ENCODE data around the gene CCBE1.

The CCBE1 gene

DNA sequence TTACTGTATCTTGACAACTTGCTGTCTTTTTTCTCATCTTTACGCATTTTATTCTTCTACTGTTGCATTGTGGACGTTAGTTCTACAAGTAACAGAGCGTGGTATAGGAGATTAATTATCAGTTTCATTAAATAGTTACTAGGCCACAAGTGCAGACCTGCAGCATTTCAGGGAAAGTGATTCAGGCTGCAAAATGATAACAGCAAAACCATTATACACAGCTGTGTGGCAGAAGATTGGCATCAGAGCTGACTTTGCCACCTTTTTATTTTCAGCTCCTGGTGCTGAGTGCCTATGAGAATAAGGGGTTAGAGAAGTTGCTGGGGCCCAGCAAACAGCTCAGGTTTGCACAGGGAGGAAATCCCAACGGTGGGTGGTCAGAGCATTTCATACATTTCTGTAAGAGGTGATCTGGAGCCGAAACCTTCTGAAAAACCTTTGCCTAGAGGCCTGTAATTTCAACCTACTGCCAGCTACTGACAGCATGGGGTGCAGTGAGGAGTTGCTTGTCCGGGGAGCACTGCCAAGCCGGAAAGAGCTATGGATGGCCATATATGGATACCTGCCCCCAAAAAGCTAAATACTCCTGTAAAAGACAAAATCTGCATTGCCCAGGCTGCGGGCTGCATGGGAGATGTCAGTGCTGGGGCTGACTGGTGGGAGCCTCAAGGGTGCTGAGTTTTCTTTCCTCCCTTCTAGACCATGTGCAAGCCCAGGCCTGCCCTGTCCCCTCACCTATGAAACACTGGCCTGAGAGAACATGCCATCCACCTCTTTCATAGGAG, 2.7 kb upstream of the CCBE1 start:
- TF ChIP-seq SIN3A (IDR thresholded peaks at IDR 0.05; ENCODE audit: borderline replicate concordance, insufficient read depth, low read length) (no peak), TAF1 (IDR thresholded peaks at IDR 0.05; ENCODE audit: borderline replicate concordance, insufficient read depth, low read length) (no peak)
- TF ChIP-seq, protein P1, sequence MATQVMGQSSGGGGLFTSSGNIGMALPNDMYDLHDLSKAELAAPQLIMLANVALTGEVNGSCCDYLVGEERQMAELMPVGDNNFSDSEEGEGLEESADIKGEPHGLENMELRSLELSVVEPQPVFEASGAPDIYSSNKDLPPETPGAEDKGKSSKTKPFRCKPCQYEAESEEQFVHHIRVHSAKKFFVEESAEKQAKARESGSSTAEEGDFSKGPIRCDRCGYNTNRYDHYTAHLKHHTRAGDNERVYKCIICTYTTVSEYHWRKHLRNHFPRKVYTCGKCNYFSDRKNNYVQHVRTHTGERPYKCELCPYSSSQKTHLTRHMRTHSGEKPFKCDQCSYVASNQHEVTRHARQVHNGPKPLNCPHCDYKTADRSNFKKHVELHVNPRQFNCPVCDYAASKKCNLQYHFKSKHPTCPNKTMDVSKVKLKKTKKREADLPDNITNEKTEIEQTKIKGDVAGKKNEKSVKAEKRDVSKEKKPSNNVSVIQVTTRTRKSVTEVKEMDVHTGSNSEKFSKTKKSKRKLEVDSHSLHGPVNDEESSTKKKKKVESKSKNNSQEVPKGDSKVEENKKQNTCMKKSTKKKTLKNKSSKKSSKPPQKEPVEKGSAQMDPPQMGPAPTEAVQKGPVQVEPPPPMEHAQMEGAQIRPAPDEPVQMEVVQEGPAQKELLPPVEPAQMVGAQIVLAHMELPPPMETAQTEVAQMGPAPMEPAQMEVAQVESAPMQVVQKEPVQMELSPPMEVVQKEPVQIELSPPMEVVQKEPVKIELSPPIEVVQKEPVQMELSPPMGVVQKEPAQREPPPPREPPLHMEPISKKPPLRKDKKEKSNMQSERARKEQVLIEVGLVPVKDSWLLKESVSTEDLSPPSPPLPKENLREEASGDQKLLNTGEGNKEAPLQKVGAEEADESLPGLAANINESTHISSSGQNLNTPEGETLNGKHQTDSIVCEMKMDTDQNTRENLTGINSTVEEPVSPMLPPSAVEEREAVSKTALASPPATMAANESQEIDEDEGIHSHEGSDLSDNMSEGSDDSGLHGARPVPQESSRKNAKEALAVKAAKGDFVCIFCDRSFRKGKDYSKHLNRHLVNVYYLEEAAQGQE (IDR thresholded peaks at IDR 0.05; ENCODE audit: insufficient read depth in 1 of 2, low read depth in 2 of 2, low read length in 2 of 2), result no peak

DNA sequence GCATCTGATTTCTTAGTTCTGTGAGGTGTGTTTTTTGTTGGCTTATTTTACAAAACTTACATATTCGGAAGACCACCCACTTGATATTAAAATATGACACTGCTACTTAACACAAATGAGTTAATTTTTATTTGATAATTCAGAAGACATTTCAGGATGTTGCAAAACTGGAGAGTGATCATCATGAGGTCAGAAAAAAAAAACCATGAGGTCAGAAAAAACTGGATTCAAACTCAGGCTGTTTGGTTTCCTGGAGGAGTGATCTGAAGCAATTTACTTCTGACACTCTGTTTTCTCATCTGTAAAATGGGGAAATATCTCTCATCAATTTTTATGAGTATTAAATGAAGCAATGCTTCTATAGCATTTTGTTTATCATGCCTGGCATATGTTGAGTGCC, 1.8 kb upstream of the CCBE1 start:
- TF ChIP-seq, protein P1 (IDR thresholded peaks at IDR 0.05; ENCODE audit: insufficient read depth in 1 of 2, low read depth in 2 of 2, low read length in 2 of 2), result no peak
- TF ChIP-seq SIN3A (IDR thresholded peaks at IDR 0.05; ENCODE audit: borderline replicate concordance, insufficient read depth, low read length), result no peak
- TF ChIP-seq POLR2AphosphoS5 (IDR thresholded peaks at IDR 0.05; ENCODE audit: low read depth, low read length), result no peak
- no peak for TF ChIP-seq TAF1 (IDR thresholded peaks at IDR 0.05; ENCODE audit: borderline replicate concordance, insufficient read depth, low read length)

DNA sequence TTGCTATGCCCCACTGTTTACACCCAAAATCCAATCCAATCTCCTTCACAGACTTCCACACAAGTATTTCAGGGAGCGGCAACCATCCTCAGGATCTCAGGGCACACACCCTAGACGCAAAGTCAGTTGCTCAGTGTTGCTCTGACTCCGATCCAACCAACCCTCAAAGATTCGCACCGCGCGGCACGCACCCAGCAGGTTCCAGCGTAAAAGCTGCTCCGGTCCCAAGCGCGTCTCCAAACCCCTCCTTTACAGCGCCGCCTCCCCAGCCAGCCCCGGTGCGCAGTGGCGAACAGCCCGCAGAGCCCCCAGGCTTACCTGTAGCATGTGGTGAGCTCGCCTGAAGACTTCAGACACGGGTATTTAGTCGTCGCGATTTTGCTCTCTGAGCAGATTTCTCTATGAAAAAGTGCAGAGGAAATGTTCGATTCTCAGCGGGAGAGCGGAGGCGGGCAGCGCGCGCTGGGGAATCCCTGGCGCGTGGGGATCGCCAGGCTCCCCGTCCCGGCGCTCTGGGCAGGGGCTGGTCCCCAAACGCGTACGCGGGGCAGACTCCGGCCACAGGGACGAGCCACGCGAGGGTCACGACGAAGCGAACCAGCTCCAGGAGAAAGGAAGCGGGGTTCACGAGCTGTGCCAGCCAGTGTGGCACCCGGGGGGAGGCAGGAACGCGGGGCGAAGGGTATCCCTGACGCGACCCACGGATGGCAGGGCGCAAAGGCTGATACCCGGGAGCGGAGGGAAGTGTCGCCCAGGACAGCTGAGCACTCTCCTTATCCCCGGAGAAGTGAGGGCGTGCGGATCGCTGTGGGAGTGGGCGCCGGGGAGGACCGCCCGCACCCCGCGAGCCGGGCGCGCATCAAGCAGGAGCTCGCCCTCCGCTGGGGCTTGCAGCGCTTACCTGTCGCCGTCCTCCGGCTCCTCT, 650 bp downstream of the CCBE1 start:
- TF ChIP-seq SIN3A (IDR thresholded peaks at IDR 0.05; ENCODE audit: borderline replicate concordance, insufficient read depth, low read length), result no peak
- TF ChIP-seq, protein P1 (IDR thresholded peaks at IDR 0.05; ENCODE audit: insufficient read depth in 1 of 2, low read depth in 2 of 2, low read length in 2 of 2), result no peak
- no peak for TF ChIP-seq FOXP2 (optimal IDR thresholded peaks at IDR 0.05; ENCODE audit: borderline replicate concordance, extremely low read depth, extremely low read length, insufficient read depth)

DNA sequence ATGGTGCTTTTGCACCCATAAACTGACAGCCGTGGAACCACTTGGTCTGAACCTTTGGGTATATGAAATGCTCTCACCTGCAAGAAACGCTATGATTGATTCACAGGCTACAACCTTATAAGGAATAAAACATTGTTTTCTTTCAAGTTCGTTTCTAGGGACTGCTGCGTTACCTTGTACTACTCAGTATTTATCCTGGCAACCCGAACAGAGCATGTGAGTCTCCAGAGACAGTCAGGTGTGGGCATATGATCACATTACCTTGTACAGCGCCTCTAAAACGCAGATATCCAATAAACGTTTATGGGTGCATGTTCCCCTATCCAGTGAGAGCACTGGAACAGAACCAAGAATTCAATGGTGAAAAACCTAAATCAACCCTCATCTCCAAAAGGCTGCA, 1.7 kb downstream of the CCBE1 start:
- no peak for TF ChIP-seq SIN3A (IDR thresholded peaks at IDR 0.05; ENCODE audit: borderline replicate concordance, insufficient read depth, low read length)
- TF ChIP-seq POLR2AphosphoS5 (IDR thresholded peaks at IDR 0.05; ENCODE audit: low read depth, low read length), result no peak
- no peak for TF ChIP-seq TAF1 (IDR thresholded peaks at IDR 0.05; ENCODE audit: borderline replicate concordance, insufficient read depth, low read length)
- no peak for TF ChIP-seq FOXP2 (optimal IDR thresholded peaks at IDR 0.05; ENCODE audit: borderline replicate concordance, extremely low read depth, extremely low read length, insufficient read depth)
- TF ChIP-seq, protein P1 (IDR thresholded peaks at IDR 0.05; ENCODE audit: insufficient read depth in 1 of 2, low read depth in 2 of 2, low read length in 2 of 2), result no peak

Data from PFSK-1 (cell line).